ENCODE data around the gene SPATA2L.
"Not testable (repeated sequence)": the region's sequence is repeated elsewhere in the genome, so short reads cannot be mapped to it uniquely, and the experiment has no call there.

- not testable (repeated sequence) for TF ChIP-seq CTCF, POLR2A (IDR thresholded peaks at IDR 0.05)
Measured at GRCh38 chr16:89664238-89664637, 37.3 kb downstream of the SPATA2L start.

All from tibial nerve (tissue), 3 donors.